Activated CD4-positive, alpha-beta T cell treated with anti-CD3 and anti-CD28 coated beads, Interleukin-2, amount 50 U/mL, for 24 hours (primary cell): Measurements from ENCODE around the gene FIGLA.
"Not testable (repeated sequence)": the region's sequence is repeated elsewhere in the genome, so short reads cannot be mapped to it uniquely, and the experiment has no call there.

ENCODE experiments used
- DNase-seq, 2 donors: peaks; one replicate each; pipeline ENCODE4 v3.0.0-alpha.2; 2020; ENCODE audit warnings: low read depth in 1 of 2, low spot score in 1 of 2

The FIGLA gene

DNA sequence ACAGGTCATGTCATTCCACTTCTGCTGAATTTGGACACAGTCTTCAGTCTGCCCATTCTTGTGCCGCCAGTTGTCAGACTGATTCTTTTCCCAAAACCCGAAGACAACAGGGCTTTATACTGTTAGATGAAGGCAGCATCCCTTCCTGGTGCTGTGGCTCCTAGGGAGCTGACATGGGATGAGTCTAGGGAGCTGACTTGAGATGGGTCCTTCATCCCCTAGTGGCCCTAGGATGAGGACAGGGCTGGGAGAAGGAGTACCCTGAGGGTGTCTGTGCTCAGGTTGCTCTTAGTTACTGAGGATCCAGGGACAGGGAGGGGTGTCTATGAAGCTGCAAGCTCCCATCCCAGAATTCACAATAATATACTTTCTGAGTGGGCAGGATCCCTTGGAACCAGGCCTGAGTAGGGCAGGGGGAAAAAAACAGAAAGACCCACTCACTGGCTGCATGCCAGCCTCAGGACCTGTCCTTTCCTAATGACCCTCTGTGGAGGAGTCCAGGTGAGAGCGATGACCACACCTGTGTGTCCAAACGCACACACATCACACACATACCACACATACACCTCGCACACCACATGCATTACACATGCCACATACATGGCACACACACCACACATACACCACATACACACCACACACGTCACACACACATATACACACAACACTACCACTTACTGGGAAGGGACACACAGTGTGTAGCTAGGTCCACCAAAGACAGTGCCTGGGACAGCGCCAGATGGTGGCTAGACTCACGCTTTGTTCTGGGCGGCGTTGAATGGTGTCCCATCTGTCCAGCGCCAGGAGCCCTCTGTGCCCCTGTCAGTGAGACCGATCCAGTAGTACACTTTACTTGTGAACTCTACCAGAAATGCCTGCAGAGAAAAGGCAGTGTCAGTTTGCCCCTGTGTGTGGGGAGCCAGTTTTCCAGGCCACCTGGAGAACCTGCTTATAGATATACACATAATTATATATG lies 18.8 kb upstream of the FIGLA start:
- no peak for DNase-seq

GRCh38 chr2:70807828-70808118 lies 17.3 kb upstream of the FIGLA start:
- no peak for DNase-seq

DNA sequence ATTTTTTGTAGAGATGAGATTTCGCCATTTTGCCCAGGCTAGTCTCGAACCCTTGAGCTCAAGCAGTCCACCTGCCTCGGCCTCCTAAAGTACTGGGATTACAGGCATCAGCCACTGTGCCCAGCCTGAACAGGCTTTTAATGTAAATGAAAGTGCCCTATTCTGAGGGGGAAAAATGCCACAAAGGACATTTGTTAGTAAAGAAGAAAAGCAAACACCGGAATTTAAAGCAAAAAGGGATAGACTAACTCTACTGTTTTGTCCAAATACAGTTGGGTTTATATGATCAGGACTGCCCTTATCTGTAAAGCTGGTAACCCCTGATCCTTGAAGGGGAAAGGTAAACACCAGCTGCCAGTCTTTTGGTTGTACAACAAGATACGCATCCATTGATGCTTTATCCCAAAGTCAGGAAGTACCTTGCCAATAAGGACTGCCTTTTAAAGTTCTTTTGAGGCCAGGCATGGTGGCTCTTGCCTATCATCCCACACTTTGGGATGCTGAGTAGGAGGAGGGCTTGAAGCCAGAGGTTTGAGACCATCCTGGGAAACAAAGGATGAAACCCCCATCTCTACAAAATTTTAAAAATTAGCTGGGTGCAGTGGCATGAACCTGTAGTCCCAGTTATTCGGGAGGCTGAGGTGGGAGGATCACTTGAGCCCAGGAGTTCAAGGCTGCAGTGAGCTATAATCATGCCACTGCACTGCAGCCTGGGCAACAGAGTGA lies 16.8 kb upstream of the FIGLA start:
- no peak for DNase-seq

GRCh38 chr2:70806620-70807019 lies 16.2 kb upstream of the FIGLA start:
- DNase-seq, result no peak

DNA sequence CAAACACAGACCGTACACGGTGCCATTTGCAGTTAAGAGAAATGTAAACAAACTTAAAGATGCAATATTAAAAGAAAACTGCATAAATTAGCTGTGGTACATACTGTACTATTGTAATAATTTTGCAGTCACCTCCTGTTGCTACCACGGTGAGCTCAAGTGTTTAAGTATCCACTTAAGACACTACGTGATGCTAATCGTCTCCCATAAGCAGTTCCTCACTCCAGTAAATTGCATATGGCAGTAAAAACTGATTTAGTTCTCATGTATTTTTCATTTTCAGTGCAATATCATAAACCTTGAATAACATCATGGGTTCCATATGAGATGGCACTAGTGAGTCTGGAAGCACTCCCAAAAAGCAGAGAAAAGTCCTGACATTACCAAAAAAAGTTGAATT lies 15.6 kb upstream of the FIGLA start:
- DNase-seq, result no peak

GRCh38 chr2:70801607-70802263 lies 11.3 kb upstream of the FIGLA start:
- no peak for DNase-seq

GRCh38 chr2:70799706-70800105 lies 9.3 kb upstream of the FIGLA start:
- DNase-seq, result no peak

DNA sequence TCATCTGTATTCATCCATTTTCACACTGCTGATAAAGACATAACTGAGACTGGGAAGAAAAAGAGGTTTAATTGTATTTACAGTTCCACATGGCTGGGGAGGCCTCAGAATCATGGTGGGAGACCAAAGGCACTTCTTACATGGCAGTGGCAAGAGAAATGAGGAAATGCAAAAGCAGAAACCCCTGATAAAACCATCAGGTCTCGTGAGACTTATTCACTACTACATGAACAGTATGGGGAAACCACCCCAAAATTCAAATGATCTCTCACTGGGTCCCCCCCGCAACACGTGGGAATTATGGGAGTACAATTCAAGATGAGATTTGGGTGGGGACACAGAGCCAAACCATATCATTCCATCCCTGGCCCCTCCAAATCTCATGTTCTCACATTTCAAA lies 7.6 kb upstream of the FIGLA start:
- DNase-seq, result not testable (repeated sequence)

- DNase-seq, result no peak
These were observed 7.1 kb upstream of the FIGLA start for GRCh38 chr2:70797506-70797905.

GRCh38 chr2:70796262-70796661 lies 5.8 kb upstream of the FIGLA start:
- DNase-seq, result no peak

DNA sequence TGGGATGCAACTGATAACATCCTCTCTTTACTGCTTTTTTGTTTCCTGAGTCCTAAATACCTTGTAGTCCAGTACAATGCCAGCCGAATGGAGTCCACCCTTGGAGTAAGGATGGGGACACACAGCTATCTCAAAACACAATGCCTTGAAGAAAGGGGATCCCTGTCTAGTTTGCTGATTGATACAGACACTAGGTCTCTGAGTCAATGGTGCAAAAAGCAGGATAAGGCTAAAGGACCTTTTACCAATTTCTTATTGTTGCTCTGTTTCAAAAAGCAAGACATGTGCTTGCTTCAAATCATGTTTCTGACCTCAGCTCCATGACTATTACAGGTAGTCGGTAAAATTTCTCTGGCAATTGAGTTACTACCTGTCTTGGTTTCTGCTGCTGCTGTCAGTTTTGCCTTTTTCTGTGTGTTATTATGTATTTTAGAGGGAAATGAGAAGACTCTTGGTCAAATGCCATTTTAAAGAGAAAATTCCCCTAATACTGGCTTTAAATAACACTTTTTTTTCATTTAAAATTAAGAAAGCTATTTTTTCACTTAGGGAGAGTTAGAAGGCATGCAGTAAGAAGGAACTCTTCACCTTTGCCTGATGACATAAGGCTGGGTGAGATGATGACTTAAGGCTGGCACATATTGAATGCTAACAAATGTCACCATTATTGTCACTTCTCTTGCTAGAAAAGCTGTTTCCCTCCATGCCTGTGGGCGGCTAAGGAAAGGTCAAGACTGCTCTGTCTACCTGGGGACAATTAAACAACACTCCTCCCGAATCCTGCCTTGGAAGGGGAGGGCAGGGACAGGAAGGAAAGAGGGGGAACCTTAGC lies 4.9 kb upstream of the FIGLA start:
- DNase-seq, result no peak

DNA sequence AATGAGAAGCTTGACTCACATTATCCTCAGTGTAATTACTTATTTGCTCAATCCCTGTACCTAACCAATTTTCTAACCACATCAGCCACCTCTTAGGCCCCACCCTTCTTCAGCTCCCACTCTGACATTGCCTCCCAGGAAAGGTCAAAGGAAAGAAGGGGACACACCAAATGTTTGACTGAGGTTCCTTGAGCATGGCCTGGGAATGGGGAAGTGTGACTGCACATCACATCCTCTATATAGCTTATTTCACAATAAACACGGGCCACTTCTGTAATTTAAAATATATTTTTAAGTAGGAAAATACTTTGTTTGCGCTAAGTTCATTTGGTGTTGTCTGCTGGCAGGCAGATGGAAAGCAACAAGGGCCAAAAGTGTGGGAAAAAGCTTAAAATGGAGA lies 3.0 kb upstream of the FIGLA start:
- DNase-seq, result no peak

GRCh38 chr2:70789304-70790135 lies 923 bp downstream of the FIGLA start:
- peak; percentile 38 to 62 for DNase-seq

DNA sequence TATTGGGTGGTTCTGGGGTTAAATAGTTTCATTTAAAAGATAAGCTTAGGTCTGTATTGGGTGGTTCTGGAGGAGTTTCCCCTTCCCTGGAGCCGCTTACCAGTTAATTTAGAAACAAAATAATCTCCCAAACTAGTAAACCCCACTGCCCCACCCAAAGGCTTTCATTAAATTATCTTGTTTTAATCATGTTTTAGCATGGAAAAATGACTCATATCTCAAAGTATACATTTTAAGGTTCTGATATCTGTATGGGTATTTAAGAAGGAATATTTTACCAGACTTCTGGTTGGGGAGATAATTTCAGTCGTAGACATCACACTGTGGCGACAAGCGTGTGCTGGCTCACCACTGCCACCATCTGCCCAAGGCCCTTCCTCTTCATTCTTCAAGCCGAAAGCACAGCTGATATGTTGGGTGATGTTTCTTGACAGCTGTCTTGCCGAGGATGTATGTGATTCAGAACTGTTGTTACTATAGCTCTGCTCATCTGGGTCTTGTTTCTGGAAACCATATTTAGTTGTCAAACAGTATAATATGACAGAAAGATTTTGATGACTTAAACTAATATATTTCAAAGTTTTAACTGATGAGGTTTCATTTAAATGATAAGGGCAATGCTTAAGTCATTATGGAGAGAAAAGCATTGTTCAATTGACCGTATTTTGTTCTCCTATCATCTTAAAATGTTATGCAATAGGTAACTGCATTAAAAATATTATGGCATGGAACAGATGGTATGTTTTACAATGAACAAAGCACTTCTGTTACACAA lies 5.1 kb downstream of the FIGLA start:
- peak in 1 of 2 donors; percentile 13 for DNase-seq

GRCh38 chr2:70784320-70784719 lies 6.1 kb downstream of the FIGLA start:
- DNase-seq, result no peak

GRCh38 chr2:70779911-70780545 lies 10.4 kb downstream of the FIGLA start:
- DNase-seq, result no peak

GRCh38 chr2:70779491-70779890 lies 11.0 kb downstream of the FIGLA start:
- no peak for DNase-seq

DNA sequence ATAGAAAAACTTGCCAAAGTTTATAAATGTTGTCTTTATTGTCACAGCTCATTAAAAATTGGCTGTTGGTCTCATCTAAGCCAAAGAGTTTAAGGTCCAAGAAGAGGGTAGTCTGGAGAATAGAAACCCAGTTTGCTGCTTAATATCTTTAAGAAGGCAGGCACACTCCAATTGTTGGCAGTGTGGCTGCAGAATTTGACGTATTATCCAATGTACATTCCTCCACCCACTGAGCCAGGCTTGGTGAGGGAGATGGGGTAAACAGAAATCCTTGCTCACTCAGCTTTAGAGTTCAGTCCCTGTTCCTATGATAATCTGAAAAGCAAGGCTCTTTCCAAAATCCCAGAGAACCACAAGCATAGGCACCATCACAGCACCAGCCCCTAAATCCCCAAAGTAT lies 11.8 kb downstream of the FIGLA start:
- DNase-seq, result no peak

DNA sequence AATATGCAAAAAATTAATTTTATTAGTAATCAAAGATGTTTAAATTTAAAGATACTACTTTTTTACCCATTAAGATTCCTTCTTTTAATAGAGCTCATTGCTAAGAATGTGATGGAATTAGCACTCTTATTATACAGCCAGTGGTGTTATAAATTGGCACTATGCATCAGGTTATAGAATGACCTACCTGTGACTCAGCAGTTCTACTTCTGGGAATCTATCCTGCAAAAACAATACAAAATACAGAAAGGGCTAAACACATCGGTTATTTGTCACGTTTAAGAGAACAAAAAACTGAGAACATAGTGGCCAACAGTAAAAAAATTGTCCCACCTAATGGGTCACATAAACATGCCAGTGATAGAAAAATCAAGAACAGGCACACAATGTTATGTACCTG lies 13.0 kb downstream of the FIGLA start:
- DNase-seq, result no peak
